H1 (cell line): ENCODE data around the gene TLL2. TPM values are rescaled to one million over a fixed set of nuclear protein-coding genes. Genes with fewer than 3 reads are reported as not detected.

Source experiments
- BRCA1 ChIP-seq: IDR thresholded peaks from 2 replicates; pipeline ENCODE4 v1.6.1; 2012; ENCODE audit warnings: low read depth, low read length, improper control_type of control experiment
- FOSL1 ChIP-seq: IDR thresholded peaks from 2 replicates; pipeline ENCODE4 v1.6.1; 2011; ENCODE audit warnings: mild to moderate bottlenecking, low read depth, low read length, moderate library complexity; ENCODE audit not compliant: insufficient read depth
- KDM1A ChIP-seq: fragments of 200-600, 300-600 bp; sonication (generic); IDR thresholded peaks from 2 replicates; pipeline ENCODE4 v1.7.1; 2016; ENCODE audit warnings: mild to moderate bottlenecking, low read length, borderline replicate concordance
- MAX ChIP-seq: IDR thresholded peaks from 2 replicates; pipeline ENCODE4 v1.6.1; 2012; ENCODE audit warnings: inconsistent platforms
- RAD21 ChIP-seq, 2 experiments: IDR thresholded peaks in 1 of 2; conservative IDR thresholded peaks in 1 of 2; 2 replicates each; pipeline ENCODE4 v1.6.1; 2011; ENCODE audit warnings: low read depth in 2 of 2, low read length in 2 of 2, improper control_type of control experiment in 1 of 2, inconsistent platforms in 1 of 2, mild to moderate bottlenecking in 1 of 2, moderate library complexity in 1 of 2
- RFX5 ChIP-seq: IDR thresholded peaks from 2 replicates; pipeline ENCODE4 v1.6.1; 2011; ENCODE audit warnings: low read depth, low read length, improper control_type of control experiment, borderline replicate concordance
- SAP30 ChIP-seq: fragments of 300-600 bp; sonication (generic); IDR thresholded peaks from 2 replicates; pipeline ENCODE4 v1.7.1; 2012; ENCODE audit warnings: low read length, moderate library complexity, mild to moderate bottlenecking, inconsistent platforms; ENCODE audit not compliant: insufficient read depth, insufficient replicate concordance
- SIX5 ChIP-seq: IDR thresholded peaks from 2 replicates; pipeline ENCODE4 v1.6.1; 2011; ENCODE audit warnings: mild to moderate bottlenecking, low read depth, low read length
- TCF12 ChIP-seq: IDR thresholded peaks from 2 replicates; pipeline ENCODE4 v1.6.1; 2011; ENCODE audit warnings: low read depth, mild to moderate bottlenecking, low read length
- TEAD4 ChIP-seq: IDR thresholded peaks from 2 replicates; pipeline ENCODE4 v1.6.1; 2012; ENCODE audit warnings: low read depth, low read length, inconsistent platforms, mixed read lengths
- polyA plus RNA-seq, 7 experiments: library from polyadenylated mRNA; depleted of rRNA in 3 of 7; stranded (reverse) in 5 of 7; unstranded in 2 of 7; fragments of >200 nt in 5 of 7; fragments of 200-250 nt in 2 of 7; gene quantifications; 1 replicate in 5 of 7; 2 replicates in 1 of 7; 4 replicates in 1 of 7; pipeline versions ENCODE4 v1.2.1 to v1.2.3, GENCODE V29; 2011 to 2013; ENCODE audit warnings: missing spikeins in 2 of 7, mixed read lengths in 2 of 7
- total RNA-seq: library from RNA; stranded (reverse); fragmentation: NEBNext Ultra II Directional; extraction: Animal tissue kit (Norgen Biotek cat#: 25700); gene quantifications from 2 replicates; pipeline ENCODE4 v1.2.1, GENCODE V29; 2021
- TF ChIP-seq, protein P1 (sequence below): fragments of 300-600 bp; sonication (generic); IDR thresholded peaks from 2 replicates; pipeline ENCODE4 v1.7.1; 2012; ENCODE audit warnings: low read length, moderate library complexity, mild to moderate bottlenecking, inconsistent platforms; ENCODE audit not compliant: insufficient replicate concordance

Gene TLL2
- total and polyA plus RNA-seq, 2 of the 8 experiments (the other 6 are each of a cell fraction or from before 2014, with no cell fraction given): 2.4 to 3.2 TPM

DNA sequence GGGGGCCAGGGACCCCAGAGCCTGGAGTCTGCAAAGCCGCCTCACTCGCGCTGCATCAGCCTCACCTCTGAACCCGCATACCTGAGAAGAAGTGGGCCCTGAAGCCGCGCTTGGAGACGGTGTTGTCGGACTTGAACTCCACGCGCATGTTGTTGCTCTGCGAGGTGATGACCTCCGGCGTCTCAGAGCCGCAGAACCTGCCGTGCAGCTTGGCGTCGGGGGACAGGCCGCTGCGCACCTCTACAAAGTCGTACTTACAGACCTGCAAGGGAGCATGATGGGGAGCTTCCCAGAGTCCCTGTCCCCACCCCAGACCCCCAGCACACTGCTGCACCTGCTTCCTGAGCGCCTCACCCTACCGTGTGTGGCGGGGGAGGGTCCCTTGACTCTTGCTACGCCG is 129.2 kb downstream of the TLL2 start (continued):
- TF ChIP-seq, protein P1, sequence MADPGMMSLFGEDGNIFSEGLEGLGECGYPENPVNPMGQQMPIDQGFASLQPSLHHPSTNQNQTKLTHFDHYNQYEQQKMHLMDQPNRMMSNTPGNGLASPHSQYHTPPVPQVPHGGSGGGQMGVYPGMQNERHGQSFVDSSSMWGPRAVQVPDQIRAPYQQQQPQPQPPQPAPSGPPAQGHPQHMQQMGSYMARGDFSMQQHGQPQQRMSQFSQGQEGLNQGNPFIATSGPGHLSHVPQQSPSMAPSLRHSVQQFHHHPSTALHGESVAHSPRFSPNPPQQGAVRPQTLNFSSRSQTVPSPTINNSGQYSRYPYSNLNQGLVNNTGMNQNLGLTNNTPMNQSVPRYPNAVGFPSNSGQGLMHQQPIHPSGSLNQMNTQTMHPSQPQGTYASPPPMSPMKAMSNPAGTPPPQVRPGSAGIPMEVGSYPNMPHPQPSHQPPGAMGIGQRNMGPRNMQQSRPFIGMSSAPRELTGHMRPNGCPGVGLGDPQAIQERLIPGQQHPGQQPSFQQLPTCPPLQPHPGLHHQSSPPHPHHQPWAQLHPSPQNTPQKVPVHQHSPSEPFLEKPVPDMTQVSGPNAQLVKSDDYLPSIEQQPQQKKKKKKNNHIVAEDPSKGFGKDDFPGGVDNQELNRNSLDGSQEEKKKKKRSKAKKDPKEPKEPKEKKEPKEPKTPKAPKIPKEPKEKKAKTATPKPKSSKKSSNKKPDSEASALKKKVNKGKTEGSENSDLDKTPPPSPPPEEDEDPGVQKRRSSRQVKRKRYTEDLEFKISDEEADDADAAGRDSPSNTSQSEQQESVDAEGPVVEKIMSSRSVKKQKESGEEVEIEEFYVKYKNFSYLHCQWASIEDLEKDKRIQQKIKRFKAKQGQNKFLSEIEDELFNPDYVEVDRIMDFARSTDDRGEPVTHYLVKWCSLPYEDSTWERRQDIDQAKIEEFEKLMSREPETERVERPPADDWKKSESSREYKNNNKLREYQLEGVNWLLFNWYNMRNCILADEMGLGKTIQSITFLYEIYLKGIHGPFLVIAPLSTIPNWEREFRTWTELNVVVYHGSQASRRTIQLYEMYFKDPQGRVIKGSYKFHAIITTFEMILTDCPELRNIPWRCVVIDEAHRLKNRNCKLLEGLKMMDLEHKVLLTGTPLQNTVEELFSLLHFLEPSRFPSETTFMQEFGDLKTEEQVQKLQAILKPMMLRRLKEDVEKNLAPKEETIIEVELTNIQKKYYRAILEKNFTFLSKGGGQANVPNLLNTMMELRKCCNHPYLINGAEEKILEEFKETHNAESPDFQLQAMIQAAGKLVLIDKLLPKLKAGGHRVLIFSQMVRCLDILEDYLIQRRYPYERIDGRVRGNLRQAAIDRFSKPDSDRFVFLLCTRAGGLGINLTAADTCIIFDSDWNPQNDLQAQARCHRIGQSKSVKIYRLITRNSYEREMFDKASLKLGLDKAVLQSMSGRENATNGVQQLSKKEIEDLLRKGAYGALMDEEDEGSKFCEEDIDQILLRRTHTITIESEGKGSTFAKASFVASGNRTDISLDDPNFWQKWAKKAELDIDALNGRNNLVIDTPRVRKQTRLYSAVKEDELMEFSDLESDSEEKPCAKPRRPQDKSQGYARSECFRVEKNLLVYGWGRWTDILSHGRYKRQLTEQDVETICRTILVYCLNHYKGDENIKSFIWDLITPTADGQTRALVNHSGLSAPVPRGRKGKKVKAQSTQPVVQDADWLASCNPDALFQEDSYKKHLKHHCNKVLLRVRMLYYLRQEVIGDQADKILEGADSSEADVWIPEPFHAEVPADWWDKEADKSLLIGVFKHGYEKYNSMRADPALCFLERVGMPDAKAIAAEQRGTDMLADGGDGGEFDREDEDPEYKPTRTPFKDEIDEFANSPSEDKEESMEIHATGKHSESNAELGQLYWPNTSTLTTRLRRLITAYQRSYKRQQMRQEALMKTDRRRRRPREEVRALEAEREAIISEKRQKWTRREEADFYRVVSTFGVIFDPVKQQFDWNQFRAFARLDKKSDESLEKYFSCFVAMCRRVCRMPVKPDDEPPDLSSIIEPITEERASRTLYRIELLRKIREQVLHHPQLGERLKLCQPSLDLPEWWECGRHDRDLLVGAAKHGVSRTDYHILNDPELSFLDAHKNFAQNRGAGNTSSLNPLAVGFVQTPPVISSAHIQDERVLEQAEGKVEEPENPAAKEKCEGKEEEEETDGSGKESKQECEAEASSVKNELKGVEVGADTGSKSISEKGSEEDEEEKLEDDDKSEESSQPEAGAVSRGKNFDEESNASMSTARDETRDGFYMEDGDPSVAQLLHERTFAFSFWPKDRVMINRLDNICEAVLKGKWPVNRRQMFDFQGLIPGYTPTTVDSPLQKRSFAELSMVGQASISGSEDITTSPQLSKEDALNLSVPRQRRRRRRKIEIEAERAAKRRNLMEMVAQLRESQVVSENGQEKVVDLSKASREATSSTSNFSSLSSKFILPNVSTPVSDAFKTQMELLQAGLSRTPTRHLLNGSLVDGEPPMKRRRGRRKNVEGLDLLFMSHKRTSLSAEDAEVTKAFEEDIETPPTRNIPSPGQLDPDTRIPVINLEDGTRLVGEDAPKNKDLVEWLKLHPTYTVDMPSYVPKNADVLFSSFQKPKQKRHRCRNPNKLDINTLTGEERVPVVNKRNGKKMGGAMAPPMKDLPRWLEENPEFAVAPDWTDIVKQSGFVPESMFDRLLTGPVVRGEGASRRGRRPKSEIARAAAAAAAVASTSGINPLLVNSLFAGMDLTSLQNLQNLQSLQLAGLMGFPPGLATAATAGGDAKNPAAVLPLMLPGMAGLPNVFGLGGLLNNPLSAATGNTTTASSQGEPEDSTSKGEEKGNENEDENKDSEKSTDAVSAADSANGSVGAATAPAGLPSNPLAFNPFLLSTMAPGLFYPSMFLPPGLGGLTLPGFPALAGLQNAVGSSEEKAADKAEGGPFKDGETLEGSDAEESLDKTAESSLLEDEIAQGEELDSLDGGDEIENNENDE: no peak
- TF ChIP-seq BRCA1: no peak
- no peak for TF ChIP-seq TEAD4
- TF ChIP-seq SIX5: no peak
- TF ChIP-seq RAD21 (IDR thresholded peaks at IDR 0.05 in 1 of 2, conservative IDR thresholded peaks at IDR 0.05 in 1 of 2; ENCODE audit: low read depth in 2 of 2, low read length in 2 of 2): no peak
- no peak for TF ChIP-seq SAP30
- no peak for TF ChIP-seq FOSL1
- TF ChIP-seq MAX: no peak
- TF ChIP-seq RFX5: no peak
- no peak for TF ChIP-seq TCF12
- no peak for TF ChIP-seq KDM1A
